DMS 273 treated with DMSO at 0.1 percent for 48 hours (cell line): ENCODE results near the gene CAND2.
A peak's percentile ranks its signal among the peaks of the same experiment; 100 is the strongest.

Experiments used
- DNase-seq: peaks from one replicate; lab custom pipeline; 2025; lab: John Stamatoyannopoulos, UW

The CAND2 gene

GRCh38 chr3:12807601-12808359, 11.3 kb downstream of the CAND2 start:
- DNase-seq = no peak

GRCh38 chr3:12808587-12808986, 12.1 kb downstream of the CAND2 start:
- DNase-seq = no peak

GRCh38 chr3:12809001-12809400, 12.5 kb downstream of the CAND2 start:
- DNase-seq = no peak

GRCh38 chr3:12809435-12809834, 13.0 kb downstream of the CAND2 start:
- DNase-seq = no peak

GRCh38 chr3:12810013-12810780, 13.7 kb downstream of the CAND2 start:
- peak; percentile 62 for DNase-seq

GRCh38 chr3:12810961-12811360, 14.5 kb downstream of the CAND2 start:
- DNase-seq = no peak

GRCh38 chr3:12812812-12813211, 16.3 kb downstream of the CAND2 start:
- no peak for DNase-seq

- no peak for DNase-seq
These were observed 17.5 kb downstream of the CAND2 start for GRCh38 chr3:12813967-12814366.

GRCh38 chr3:12815078-12815477, 18.6 kb downstream of the CAND2 start:
- DNase-seq = no peak

GRCh38 chr3:12815719-12816118, 19.2 kb downstream of the CAND2 start:
- DNase-seq = no peak

GRCh38 chr3:12816521-12817342, 20.3 kb downstream of the CAND2 start:
- no peak for DNase-seq

- no peak for DNase-seq
These were observed 20.8 kb downstream of the CAND2 start for GRCh38 chr3:12817343-12817710.

- DNase-seq = no peak
These were observed 21.8 kb downstream of the CAND2 start for GRCh38 chr3:12818273-12818672.

- DNase-seq = no peak
These were observed 22.3 kb downstream of the CAND2 start for GRCh38 chr3:12818773-12819172.

- DNase-seq = no peak
These were observed 26.4 kb downstream of the CAND2 start for GRCh38 chr3:12822725-12823373.

GRCh38 chr3:12824299-12824698, 27.8 kb downstream of the CAND2 start:
- no peak for DNase-seq

GRCh38 chr3:12825156-12825555, 28.7 kb downstream of the CAND2 start:
- no peak for DNase-seq

- DNase-seq = no peak
These were observed 32.3 kb downstream of the CAND2 start for GRCh38 chr3:12828751-12829150.

- no peak for DNase-seq
These were observed 32.9 kb downstream of the CAND2 start for GRCh38 chr3:12829404-12829803.

GRCh38 chr3:12829886-12830784, 33.7 kb downstream of the CAND2 start:
- DNase-seq = no peak

- no peak for DNase-seq
These were observed 34.3 kb downstream of the CAND2 start for GRCh38 chr3:12830785-12831156.
